ENCODE results near the gene HSPB7. TPM values are rescaled to one million over a fixed set of nuclear protein-coding genes. Genes with fewer than 3 reads are reported as not detected.
"Not testable (repeated sequence)": the region's sequence is repeated elsewhere in the genome, so short reads cannot be mapped to it uniquely, and the experiment has no call there.

The HSPB7 gene
- 10.7 TPM for total RNA-seq

DNA sequence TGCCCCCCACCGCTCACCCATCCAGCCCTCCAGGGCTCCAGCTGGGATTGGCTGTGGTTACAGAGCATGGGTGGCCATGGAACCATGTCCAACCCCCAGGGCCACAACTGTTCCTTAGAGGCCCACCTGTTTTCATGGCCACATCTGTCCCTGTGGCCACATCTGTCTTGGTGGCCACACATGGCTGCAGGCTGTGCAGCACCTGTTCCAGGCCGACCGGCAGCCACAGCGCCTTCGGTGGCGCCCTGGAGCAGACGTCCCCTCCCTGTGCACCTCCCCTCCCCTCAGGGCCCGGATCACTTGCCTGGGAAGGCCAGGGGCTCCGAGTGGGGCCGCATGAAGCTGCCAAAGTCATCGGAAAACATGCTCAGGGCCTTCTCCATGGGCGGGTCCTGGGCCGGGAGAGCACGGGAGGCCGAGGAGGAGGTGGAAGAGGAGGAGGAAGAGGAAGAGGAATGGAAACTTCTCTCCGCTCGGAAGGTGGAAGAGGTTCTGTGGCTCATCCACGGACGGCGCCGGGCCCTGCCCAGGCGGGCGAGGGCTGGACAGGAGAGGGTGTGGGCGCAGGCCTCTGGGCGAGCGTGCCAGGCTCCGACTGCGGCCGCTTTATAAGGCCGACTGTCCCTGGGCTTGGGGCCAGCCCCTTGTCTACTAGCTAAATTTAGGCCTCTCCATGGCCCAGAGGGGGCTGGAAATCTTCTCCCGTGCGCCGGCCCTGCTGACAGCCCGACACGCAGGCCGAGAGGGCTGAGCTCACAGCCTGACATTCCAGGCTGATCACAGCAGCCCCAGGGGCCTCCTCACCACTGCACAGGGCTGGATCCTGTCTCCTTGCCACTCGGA, at the start of gene HSPB7:
HSPB7 (minus strand) TSS at position 583 of the 843 bp plus-strand sequence; CDS start at position 503, 80 bp downstream.
- DNase-seq (ENCODE audit: low spot score) (peak; percentile 84), ATAC-seq (peak; percentile 84)
- intact Hi-C loops (cut with DNase I) = no loop called here

DNA sequence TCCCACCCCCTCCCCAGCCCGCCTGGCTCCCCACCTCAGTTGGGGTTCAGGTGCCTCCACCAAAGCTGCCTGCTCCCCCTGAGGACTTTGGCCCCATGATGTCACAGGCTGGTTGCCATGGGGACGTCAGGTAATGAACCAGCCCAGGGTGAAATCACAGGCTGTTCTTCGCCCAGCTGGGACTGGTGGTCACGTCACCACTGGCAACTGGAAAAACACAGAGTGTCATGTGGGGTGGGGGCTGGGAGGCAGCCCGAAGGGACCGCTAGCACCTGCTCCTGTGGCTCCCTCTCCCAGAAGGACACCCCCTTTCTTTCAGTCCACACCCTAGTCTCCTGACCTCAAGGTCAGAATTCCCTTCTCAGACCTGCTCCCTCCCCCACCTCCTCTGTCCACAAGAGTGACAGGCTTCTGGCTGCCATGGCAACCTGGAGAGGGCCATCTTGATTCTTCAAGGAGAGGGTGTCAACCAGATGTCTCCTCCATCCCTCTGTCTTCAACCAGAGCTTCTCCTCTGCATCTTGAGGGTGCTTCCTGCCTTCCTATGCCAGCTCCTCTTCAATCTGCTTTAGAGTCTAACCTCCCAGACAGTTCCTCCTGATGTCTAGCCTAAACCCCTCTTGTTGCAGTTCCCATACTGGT, 49.4 kb upstream of the HSPB7 start:
- intact Hi-C loops (cut with DNase I) = no loop called here
- ATAC-seq (no peak), DNase-seq (ENCODE audit: low spot score) (no peak)

DNA sequence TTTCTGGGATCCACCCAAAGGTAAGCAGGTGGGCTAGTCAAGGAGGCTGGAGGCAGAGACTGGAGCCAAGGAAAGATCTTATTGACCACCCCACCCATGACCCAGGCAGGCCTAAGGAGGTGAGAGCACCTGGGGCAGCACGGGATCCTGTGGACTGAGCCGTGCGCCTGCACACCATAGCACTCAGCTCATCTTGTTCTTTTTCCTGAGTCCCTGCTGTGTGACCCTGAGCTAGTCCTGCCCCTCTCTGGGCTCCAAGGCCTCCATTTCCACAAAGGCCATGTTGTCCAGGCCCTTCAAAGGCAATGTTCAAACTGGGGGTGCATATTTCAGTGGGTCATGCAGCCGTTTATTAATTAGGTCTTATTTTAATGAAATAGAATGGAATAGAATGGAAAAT, 48.4 kb upstream of the HSPB7 start:
- ATAC-seq = no peak
- DNase-seq (ENCODE audit: low spot score) = no peak
- intact Hi-C loops (cut with DNase I) = no loop called here

DNA sequence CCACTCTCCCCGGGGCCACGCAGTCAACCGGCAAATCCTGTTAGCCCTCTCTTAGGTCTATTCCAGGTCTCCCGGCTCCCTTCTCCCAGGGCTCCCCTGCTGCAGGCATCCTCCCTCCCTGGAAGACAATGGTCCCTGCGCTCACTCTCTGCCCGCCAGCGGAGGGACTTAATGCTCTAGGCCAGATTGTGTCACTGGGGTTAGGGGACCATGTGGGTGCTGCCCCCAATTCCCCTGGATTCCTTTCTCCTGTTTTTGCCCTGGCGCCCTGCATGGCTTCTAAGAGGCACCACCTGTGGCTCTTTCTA, 47.4 kb upstream of the HSPB7 start:
- DNase-seq (ENCODE audit: low spot score) (no peak), ATAC-seq (no peak)
- intact Hi-C loops (cut with DNase I) = no loop called here

DNA sequence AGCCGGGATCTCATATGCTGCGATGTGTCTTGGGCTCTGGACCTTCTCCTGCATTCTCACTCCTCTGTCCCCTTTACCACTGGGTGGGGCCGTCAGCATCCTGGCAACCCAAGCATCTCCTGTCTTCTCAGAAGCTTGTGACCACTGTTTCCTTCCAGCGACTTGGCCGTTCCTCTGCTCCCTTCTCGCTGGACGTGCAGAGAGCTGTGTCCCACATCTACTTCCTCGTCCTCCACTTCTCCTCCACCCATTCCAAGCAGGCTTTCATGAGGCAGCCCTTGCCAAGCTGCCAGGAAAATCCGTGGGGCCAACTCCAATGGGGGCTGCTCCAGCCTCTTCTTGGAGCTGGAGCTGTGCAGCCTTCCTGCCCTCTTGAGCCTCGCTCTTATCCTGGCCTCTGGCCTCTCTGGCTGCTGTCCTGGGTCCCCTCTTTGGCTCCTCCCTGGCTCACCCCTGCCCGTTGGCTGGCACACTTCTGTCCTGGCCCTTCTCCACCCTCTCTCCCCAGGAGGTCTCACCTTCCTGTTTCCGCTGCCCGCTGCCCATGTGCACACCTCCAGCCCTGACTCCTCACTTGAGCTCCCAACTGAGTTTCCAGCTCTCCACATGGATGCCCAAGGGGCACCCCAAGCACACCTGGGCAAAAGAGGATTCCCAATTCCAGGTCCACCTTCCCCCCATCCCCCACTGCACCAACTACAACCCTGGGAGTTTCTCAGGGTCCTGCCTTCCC, 46.9 kb upstream of the HSPB7 start:
- intact Hi-C loops (cut with DNase I) = no loop called here
- DNase-seq (ENCODE audit: low spot score) = no peak
- no peak for ATAC-seq

DNA sequence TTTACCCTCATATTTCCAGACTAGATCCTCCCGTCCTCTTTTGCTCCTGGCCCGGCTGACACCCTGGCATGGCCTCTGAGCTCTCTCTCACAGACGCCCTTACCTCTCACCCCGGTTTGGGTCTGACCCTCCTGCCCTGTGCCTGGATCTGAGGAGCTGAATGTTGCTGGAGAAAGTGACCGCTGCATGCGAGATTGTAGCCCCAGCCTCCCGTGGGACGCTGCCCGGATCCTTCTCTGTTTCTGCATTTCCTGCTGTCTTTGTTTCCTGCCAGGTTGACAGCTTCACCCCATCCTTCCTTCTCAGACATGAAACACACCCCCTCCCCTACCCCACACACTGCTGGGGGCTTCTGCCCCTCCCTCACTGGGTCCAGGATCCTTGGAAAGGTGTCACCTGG, 46.1 kb upstream of the HSPB7 start:
- no peak for DNase-seq (ENCODE audit: low spot score)
- ATAC-seq = no peak
- intact Hi-C loops (cut with DNase I) = no loop called here

DNA sequence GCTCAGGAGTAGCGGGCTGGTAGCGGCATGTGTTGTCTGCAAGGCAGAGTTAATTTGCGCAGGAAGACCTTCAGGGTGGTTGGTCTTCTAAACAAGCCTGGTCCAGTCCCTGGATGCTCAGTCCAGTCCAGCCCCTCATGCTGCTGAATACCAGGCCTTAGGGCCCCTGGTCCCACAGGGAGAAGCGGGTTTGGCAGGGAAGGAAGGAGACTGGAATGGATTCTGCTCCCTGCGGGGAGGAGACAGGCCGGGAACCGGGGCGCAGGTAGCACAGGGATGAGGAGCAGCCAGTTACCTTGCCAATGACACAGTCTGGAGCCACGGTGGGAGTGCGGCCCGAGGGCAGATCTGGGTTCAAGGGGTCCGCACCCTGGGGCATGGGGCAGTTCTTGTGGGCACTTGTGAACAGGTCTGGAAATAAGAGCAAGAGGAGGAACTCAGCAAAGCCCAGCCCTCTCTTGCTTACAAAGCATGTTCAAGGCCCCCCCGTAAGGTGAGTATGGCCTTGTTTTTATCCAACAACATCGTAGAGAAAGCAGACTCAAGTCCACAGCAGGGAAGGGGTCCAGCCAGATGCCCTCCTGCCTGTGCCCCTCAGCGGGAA, 45.5 kb upstream of the HSPB7 start:
- ATAC-seq (no peak), DNase-seq (ENCODE audit: low spot score) (no peak)
- intact Hi-C loops (cut with DNase I) = no loop called here

DNA sequence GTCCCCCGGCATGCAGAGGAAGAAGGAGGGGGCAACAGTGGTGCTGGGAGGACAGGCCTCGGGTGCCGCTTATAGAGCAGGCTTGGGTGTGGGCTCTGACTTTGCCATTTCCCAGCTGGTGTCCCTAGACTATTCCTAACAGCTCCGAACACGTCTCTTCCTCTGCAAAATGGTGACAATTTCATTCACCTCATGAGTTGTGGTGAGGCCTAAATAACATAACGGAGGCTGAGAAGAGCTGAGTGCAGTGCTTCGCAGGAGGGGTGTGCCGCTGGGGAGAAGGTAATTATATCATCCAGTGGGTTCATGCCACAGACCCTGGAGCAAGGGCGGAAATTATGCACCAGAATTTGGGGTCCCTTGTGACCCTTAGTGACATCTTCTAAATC, 44.8 kb upstream of the HSPB7 start:
- intact Hi-C loops (cut with DNase I) = loop anchor here (1.0 kb wide), 1 partner anchor 21 kb away; no protein-coding TSS in a partner anchor
- not testable (repeated sequence) for DNase-seq (ENCODE audit: low spot score); ATAC-seq

DNA sequence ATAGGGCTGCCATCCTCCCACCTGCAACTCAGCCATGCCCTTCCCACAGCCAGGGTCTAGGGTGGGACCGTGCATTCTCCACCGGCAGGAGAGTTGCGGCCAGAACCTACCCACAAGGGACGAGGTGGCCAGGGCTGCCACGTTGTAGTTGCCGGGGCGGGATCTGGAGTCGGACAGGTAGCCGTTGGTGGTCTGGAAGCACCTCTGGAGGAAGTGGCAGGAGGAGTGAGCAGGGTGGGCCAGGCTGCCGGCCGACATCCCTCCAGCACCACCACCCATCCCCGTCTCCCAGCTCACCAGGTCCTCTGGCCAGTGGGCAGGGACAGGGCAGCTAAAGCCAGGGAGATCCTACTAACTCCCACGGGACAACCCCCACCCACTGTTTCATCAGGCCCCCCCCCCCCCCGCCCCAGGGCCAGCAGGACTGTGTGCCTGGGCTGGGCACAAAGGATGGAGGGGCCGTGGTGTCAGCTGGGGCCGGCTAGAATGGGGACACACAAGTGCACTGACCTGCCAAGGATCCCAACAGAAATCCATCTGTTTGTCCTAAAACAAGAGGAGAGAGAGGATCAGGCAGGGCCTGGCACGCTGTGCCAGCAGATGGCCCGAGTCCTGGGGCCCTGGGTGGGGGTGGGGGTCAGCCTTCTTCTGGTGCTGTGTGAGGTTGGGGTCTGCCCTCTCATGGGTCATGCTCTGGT, 44.3 kb upstream of the HSPB7 start:
- ATAC-seq; DNase-seq (ENCODE audit: low spot score): not testable (repeated sequence)
- intact Hi-C loops (cut with DNase I) = loop anchor here (1.0 kb wide), 1 partner anchor 21 kb away; no protein-coding TSS in a partner anchor

DNA sequence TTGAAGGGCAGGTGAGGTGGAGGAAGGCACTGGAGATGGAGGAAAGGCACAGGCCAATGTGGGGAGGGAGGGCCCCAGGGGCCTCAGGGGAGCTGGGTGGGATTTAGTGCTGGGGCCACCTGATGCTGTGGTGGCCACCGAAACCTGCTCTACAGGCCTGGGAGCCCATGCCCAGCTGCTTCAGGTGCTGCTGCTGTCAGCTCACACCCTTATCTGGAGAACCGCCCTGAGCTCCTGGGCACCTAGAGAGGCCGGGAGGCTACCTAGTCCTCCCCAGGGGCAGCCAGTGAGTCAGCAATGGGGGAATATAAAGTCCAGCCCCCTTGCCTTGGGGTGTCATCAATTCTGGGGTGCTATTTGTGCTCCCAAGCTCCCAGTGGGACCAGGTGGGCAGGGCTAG, 43.4 kb upstream of the HSPB7 start:
- DNase-seq (ENCODE audit: low spot score) (no peak), ATAC-seq (no peak)
- intact Hi-C loops (cut with DNase I) = no loop called here

DNA sequence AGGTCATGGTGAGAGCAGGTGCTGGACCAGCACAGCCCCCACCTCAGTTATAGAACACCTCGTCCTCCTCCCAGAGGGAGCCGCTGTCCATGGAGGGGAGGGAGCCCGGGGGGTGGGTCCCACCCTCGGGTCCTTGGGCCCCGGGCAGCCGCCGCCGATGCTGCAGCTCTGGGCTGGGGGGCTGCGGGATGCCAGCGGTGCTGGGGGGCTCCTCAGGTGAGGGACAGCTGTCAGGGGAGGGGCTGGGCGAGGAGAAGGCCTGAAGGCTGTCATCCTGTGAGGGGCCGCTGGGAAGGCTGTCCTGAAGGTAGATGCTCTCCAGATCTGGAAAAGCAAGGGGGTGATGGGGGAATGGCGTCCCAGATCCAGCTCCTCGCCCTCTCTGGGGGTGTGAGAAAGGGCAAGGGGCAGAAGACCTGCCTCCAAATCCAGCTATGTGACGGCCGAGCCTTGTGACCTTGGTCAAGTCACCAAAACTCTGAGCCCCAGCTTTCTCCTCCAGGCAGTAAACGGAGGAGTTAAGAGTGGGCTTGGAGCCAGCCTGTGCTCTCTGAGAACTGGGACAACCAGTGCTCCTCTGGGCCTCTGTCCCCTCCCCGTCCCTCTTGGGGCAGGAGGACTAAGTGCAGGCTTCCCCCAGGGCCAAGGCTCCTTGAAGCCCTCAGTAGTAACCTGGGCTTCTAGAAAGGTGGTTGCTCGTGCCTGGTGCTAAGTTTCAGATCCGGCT, 40.7 kb upstream of the HSPB7 start:
- not testable (repeated sequence) for ATAC-seq; DNase-seq (ENCODE audit: low spot score)
- intact Hi-C loops (cut with DNase I) = loop anchor here (10.0 kb wide), 1 partner anchor 264 kb away; no protein-coding TSS in a partner anchor

DNA sequence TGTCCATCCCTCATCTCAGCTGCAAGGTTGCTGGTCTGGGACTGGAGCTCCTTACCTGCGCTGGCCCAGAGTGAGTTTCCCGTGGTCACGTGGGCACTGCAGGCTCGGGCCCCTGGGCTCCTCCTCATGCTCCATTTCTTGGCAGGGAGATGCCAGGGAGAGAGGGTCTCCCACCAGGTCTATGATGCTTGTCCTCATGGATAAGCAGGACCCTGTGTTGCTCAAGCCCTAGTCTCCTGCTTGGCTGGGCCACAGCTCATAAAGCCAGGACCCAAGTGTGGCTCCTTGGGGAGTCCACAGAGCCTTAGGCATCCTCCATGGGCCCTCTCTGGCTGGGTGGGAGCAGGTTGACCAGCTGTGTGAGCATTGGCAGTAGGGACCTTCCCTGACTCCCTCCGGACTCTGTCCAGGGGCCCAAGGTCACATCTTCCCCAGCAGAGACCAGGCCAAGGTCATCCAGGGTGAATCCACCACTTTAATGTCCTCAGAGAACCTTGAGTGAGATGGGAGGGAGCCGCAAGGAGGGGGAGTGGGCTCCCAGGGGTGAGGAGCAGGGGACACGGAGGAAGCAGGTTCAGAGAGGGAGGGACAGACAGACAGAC, 39.6 kb upstream of the HSPB7 start:
- not testable (repeated sequence) for ATAC-seq; DNase-seq (ENCODE audit: low spot score)
- intact Hi-C loops (cut with DNase I) = loop anchor here (10.0 kb wide), 1 partner anchor 263 kb away; no protein-coding TSS in a partner anchor

DNA sequence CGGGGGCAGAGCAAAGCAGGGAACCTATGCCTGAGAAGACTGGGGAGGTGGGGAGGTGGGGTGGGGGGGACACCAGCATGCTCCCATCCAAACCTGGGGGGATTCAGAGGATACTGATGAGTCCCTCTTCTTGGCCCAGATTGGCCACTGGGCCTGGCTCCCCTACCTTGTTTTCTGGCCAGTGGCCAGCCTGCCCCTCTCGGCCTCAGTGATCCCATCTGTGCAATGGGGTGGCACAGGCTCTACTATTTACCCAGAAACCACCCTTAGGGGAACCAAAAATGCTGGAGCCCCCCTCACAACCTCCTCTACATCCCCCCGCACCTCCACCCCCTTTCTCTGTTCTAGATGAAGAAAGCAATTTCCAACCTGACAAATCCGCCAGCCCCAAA, 38.7 kb upstream of the HSPB7 start:
- not testable (repeated sequence) for ATAC-seq; DNase-seq (ENCODE audit: low spot score)
- intact Hi-C loops (cut with DNase I) = loop anchor here (10.0 kb wide), 1 partner anchor 262 kb away; no protein-coding TSS in a partner anchor

DNA sequence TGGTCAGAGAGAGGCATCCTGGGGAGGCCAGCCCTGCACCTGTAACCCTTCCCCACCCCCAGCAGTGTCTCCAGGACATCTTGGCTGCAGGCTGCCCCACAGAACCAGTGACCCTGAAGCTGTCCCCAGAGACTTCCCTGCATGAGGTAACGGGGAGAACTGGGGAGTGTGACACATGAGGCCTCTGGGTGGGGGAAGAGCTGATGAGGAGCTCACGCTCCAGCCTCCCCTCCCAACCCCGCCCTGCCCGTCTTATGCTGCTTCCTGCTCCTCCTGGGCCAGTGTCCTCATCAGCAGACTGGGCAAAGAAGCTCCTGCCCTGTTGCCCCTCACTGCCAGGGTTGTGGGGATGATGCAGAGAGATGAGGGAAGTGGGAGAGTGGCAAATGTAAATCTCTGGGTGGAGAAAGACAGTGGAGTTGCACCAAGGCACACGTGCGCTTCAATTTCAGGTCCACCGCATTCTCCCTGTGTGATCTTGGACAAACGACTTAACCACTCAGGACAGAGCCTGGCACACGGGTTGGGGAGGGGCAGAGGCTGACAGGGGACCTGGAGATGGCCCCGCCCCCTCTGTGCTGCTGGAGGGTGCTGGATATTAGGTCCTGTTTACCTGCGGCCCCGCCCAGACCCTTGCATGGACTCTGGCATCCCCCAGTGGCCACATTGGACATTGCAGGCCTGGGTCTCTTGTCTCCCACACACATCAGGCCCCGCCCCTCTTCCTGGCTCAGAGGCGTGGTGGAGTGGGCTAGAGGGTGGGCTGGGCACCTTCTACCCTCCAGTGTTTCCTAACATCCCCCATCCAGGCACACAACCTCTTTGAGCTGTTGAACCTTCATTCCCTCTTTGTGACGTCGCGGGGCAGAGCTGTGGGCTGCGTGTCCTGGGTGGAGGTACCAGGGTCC, 38.0 kb upstream of the HSPB7 start:
- peak; percentile 77 for ATAC-seq

DNA sequence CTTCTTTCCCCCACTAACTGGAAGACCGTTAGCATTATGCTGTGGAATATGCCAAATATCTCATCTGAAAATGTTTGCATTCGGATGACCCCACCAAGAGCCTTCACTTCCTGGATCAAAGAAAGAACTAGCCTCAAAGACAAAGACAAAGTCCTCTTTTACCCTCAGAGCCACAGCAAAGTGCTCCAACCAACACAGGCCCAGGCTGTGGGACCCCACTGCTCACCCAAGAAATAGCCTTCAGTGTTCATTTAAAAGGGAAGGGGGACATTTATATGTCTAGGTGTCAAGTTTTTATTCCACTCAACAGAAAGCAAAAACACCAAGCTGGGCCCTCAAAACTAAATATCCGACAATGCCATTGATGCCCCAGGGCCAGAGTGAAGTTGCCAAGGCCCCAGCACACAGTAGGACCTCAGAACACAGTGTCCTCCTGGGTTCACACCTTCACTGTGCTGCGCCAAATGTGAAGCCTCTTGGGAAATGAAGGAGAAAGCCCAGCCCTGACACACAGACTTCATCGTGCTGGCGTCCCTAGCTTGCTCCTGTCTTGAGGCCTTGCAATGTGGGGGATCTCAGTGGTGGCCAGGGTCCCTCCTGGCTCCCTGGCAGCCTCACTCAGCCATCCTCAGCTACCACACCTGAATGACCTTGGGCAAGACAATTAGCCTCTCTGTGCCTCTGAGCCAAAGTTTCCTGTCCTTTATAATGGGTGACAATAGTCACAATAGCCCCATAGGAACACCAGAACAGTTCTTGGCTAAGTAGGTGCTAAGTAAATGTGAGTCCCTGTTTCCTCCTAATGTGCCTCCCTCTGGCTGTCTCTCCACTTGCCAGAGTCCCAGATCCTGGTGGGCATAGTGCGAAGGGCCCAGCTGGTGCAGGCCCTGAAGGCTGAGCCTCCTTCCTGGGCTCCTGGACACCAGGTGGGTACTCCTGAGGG, 37.0 kb upstream of the HSPB7 start:
- intact Hi-C loops (cut with DNase I) = loop anchor here (10.0 kb wide), 1 partner anchor 260 kb away; no protein-coding TSS in a partner anchor
- ATAC-seq (no peak), DNase-seq (ENCODE audit: low spot score) (no peak)

More for the DNA sequence above, 38.0 kb upstream of the HSPB7 start:
- intact Hi-C loops (cut with DNase I) = loop anchor here (10.0 kb wide), 1 partner anchor 261 kb away; no protein-coding TSS in a partner anchor
- peak; percentile 91 for DNase-seq (ENCODE audit: low spot score)

Measured in sciatic nerve (tissue), 2 donors.